Activated naive CD4-positive, alpha-beta T cell treated with anti-CD3 and anti-CD28 coated beads, Interleukin-2, amount 10 ng/mL, durations not matched to agents 7 days and 5 days (primary cell): ENCODE results near the gene DEFB132.

Source experiments
- CTCF ChIA-PET: fragments of 350-600 bp; sonication (Branson Sonifier 250); formaldehyde crosslinking; loops from one replicate; lab custom pipeline; 2021; ENCODE audit warnings: antibody characterized with exemption; lab: Charles Lee
- DNase-seq: peaks from one replicate; pipeline ENCODE4 v3.0.0-alpha.2; 2020
- H3K27ac Mint-ChIP-seq: one replicate; pipeline ENCODE4 v1.8.0; 2021; ENCODE audit warnings: mild to moderate bottlenecking, moderate library complexity, mixed read lengths
- H3K27me3 Mint-ChIP-seq: one replicate; pipeline ENCODE4 v1.8.0; 2021; ENCODE audit warnings: mild to moderate bottlenecking, mixed read lengths
- H3K36me3 Mint-ChIP-seq: one replicate; pipeline ENCODE4 v1.8.0; 2021; ENCODE audit warnings: mixed read lengths
- H3K4me1 Mint-ChIP-seq: one replicate; pipeline ENCODE4 v1.8.0; 2021; ENCODE audit warnings: mixed read lengths
- H3K4me3 Mint-ChIP-seq: one replicate; pipeline ENCODE4 v1.8.0; 2021; ENCODE audit warnings: mild to moderate bottlenecking, moderate library complexity, mixed read lengths
- H3K9me3 Mint-ChIP-seq: one replicate; pipeline ENCODE4 v1.8.0; 2021; ENCODE audit warnings: mixed read lengths

DEFB132 gene

GRCh38 chr20:272718-273117 lies 15.2 kb downstream of the DEFB132 start:
- H3K27ac Mint-ChIP-seq, result no peak overlapping the region
- no peak overlapping the region for H3K4me3 Mint-ChIP-seq
- CTCF ChIA-PET, result no interaction called here
- H3K27me3 Mint-ChIP-seq, result peaks cover 16% of the 10 kb centered on the region
- DNase-seq, result no peak
- no peaks in the 10 kb centered on the region for H3K36me3 Mint-ChIP-seq
- no peaks in the 10 kb centered on the region for H3K4me1 Mint-ChIP-seq
- no peaks in the 10 kb centered on the region for H3K9me3 Mint-ChIP-seq

GRCh38 chr20:273884-274283 lies 16.4 kb downstream of the DEFB132 start:
- H3K27me3 Mint-ChIP-seq, result peaks cover 8% of the 10 kb centered on the region
- peaks cover 3% of the 10 kb centered on the region for H3K36me3 Mint-ChIP-seq
- H3K9me3 Mint-ChIP-seq, result no peaks in the 10 kb centered on the region
- no peak overlapping the region for H3K4me3 Mint-ChIP-seq
- CTCF ChIA-PET, result interaction anchor here (0.6 kb wide), 1 partner anchor 83 kb away, joined by 3 read pairs; no protein-coding TSS in a partner anchor
- no peak overlapping the region for H3K27ac Mint-ChIP-seq
- H3K4me1 Mint-ChIP-seq, result peaks cover 3% of the 10 kb centered on the region
- no peak for DNase-seq

GRCh38 chr20:275791-276190 lies 18.3 kb downstream of the DEFB132 start:
- no peak overlapping the region for H3K4me3 Mint-ChIP-seq
- no peaks in the 10 kb centered on the region for H3K9me3 Mint-ChIP-seq
- H3K36me3 Mint-ChIP-seq, result peaks cover 3% of the 10 kb centered on the region
- CTCF ChIA-PET, result no interaction called here
- no peak for DNase-seq
- no peak overlapping the region for H3K27ac Mint-ChIP-seq
- peaks cover 3% of the 10 kb centered on the region for H3K4me1 Mint-ChIP-seq
- peaks cover 7% of the 10 kb centered on the region for H3K27me3 Mint-ChIP-seq

- peaks cover 3% of the 10 kb centered on the region for H3K36me3 Mint-ChIP-seq
- peaks cover 3% of the 10 kb centered on the region for H3K4me1 Mint-ChIP-seq
- peaks cover 7% of the 10 kb centered on the region for H3K27me3 Mint-ChIP-seq
- H3K9me3 Mint-ChIP-seq, result no peaks in the 10 kb centered on the region
- no peak overlapping the region for H3K27ac Mint-ChIP-seq
- no peak for DNase-seq
- H3K4me3 Mint-ChIP-seq, result no peak overlapping the region
- CTCF ChIA-PET, result interaction anchor here (0.6 to 1.2 kb wide), 3 partner anchors 9 to 201 kb away, joined by 3 to 4 read pairs (median 4); no protein-coding TSS in a partner anchor
Observed at GRCh38 chr20:276620-277495, 19.3 kb downstream of the DEFB132 start.

- Mint-ChIP-seq H3K27me3 (peaks cover 7% of the 10 kb centered on the region), H3K36me3 (peaks cover 3% of the 10 kb centered on the region), H3K9me3 (no peaks in the 10 kb centered on the region), H3K27ac (no peak overlapping the region), H3K4me1 (peaks cover 3% of the 10 kb centered on the region), H3K4me3 (no peak overlapping the region)
- CTCF ChIA-PET, result interaction anchor here (0.6 to 1.2 kb wide), 3 partner anchors 9 to 200 kb away, joined by 3 to 4 read pairs (median 4); no protein-coding TSS in a partner anchor
- no peak for DNase-seq
Observed at GRCh38 chr20:277496-277781, 19.9 kb downstream of the DEFB132 start.

GRCh38 chr20:278181-278580 lies 20.7 kb downstream of the DEFB132 start:
- Mint-ChIP-seq H3K27ac (no peak overlapping the region), H3K9me3 (no peaks in the 10 kb centered on the region), H3K36me3 (peaks cover 3% of the 10 kb centered on the region), H3K4me1 (peaks cover 3% of the 10 kb centered on the region), H3K27me3 (peaks cover 3% of the 10 kb centered on the region), H3K4me3 (no peak overlapping the region)
- CTCF ChIA-PET, result interaction anchor here (1.2 kb wide), 1 partner anchor 10 kb away, joined by 4 read pairs; no protein-coding TSS in a partner anchor
- DNase-seq, result no peak

- CTCF ChIA-PET, result no interaction called here
- Mint-ChIP-seq H3K4me3 (no peak overlapping the region), H3K4me1 (peaks cover 3% of the 10 kb centered on the region), H3K27ac (no peak overlapping the region), H3K9me3 (no peaks in the 10 kb centered on the region), H3K36me3 (peaks cover 3% of the 10 kb centered on the region), H3K27me3 (no peaks in the 10 kb centered on the region)
- DNase-seq, result no peak
Observed at GRCh38 chr20:278607-279571, 21.4 kb downstream of the DEFB132 start.

GRCh38 chr20:284172-284571 lies 26.6 kb downstream of the DEFB132 start:
- Mint-ChIP-seq H3K9me3 (no peaks in the 10 kb centered on the region), H3K27me3 (no peaks in the 10 kb centered on the region), H3K4me1 (peaks cover 19% of the 10 kb centered on the region), H3K27ac (no peak overlapping the region), H3K4me3 (no peak overlapping the region), H3K36me3 (peaks cover 4% of the 10 kb centered on the region)
- CTCF ChIA-PET, result interaction anchor here (1.1 to 1.3 kb wide), 2 partner anchors 40 to 46 kb away, joined by 3 read pairs; no protein-coding TSS in a partner anchor
- DNase-seq, result no peak

GRCh38 chr20:286508-286907 lies 29.0 kb downstream of the DEFB132 start:
- H3K36me3 Mint-ChIP-seq, result peaks cover 5% of the 10 kb centered on the region
- peaks cover 27% of the 10 kb centered on the region for H3K4me1 Mint-ChIP-seq
- DNase-seq, result no peak
- H3K9me3 Mint-ChIP-seq, result no peaks in the 10 kb centered on the region
- H3K27ac Mint-ChIP-seq, result no peak overlapping the region
- CTCF ChIA-PET, result no interaction called here
- H3K4me3 Mint-ChIP-seq, result no peak overlapping the region
- no peaks in the 10 kb centered on the region for H3K27me3 Mint-ChIP-seq

- peaks cover 29% of the 10 kb centered on the region for H3K4me1 Mint-ChIP-seq
- H3K27ac Mint-ChIP-seq, result no peak overlapping the region
- no peaks in the 10 kb centered on the region for H3K9me3 Mint-ChIP-seq
- H3K27me3 Mint-ChIP-seq, result peaks cover 3% of the 10 kb centered on the region
- no peak for DNase-seq
- H3K36me3 Mint-ChIP-seq, result peaks cover 5% of the 10 kb centered on the region
- CTCF ChIA-PET, result no interaction called here
- no peak overlapping the region for H3K4me3 Mint-ChIP-seq
Observed at GRCh38 chr20:288956-289692, 31.6 kb downstream of the DEFB132 start.

- Mint-ChIP-seq H3K4me1 (peaks cover 29% of the 10 kb centered on the region), H3K36me3 (peaks cover 5% of the 10 kb centered on the region), H3K27me3 (peaks cover 3% of the 10 kb centered on the region), H3K9me3 (no peaks in the 10 kb centered on the region), H3K4me3 (no peak overlapping the region), H3K27ac (peak overlapping the region; percentile 79)
- CTCF ChIA-PET, result no interaction called here
- DNase-seq, result no peak
Observed at GRCh38 chr20:289693-290083, 32.2 kb downstream of the DEFB132 start.

GRCh38 chr20:290084-290831 lies 32.7 kb downstream of the DEFB132 start, which contains the start of gene C20orf96:
Gene C20orf96, minus strand, starts transcription at chr20:290750. Its CDS starts 140 bp downstream, at chr20:290610.
- peaks cover 5% of the 10 kb centered on the region for H3K36me3 Mint-ChIP-seq
- CTCF ChIA-PET, result no interaction called here

GRCh38 chr20:294602-295001 lies 37.1 kb downstream of the DEFB132 start:
- Mint-ChIP-seq H3K9me3 (no peaks in the 10 kb centered on the region), H3K27me3 (peaks cover 8% of the 10 kb centered on the region), H3K4me1 (peaks cover 32% of the 10 kb centered on the region), H3K27ac (no peak overlapping the region), H3K4me3 (no peak overlapping the region), H3K36me3 (peaks cover 22% of the 10 kb centered on the region)
- DNase-seq, result no peak
- CTCF ChIA-PET, result no interaction called here

More at GRCh38 chr20:290084-290831, 32.7 kb downstream of the DEFB132 start, which contains the start of gene C20orf96:
- Mint-ChIP-seq H3K4me1 (peaks cover 29% of the 10 kb centered on the region), H3K27ac (peak within 1 kb of the TSS; percentile 79), H3K9me3 (no peaks in the 10 kb centered on the region), H3K4me3 (no peak within 1 kb of the TSS), H3K27me3 (peaks cover 3% of the 10 kb centered on the region)
- DNase-seq, result peak; percentile 94
